Measurements from ENCODE around the gene CYP27B1.
"Not testable (repeated sequence)": the region's sequence is repeated elsewhere in the genome, so short reads cannot be mapped to it uniquely, and the experiment has no call there.

CYP27B1 gene

DNA sequence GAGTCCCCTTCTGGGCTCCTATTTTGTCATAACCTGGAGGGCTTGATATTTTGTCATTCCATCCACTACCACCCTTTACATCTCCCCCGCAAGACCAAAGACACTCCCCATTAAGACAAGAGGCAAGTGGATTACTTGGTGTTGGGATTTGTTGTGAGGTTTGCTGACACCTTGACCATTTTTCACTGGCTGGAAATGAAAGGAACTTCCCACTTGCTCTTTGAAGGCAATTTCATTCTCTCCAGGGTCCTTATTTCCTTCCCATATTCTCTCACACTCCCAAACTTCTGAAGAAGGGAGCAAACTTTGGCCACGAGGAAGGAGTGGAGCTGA, 43.3 kb downstream of the CYP27B1 start:
- Histone ChIP-seq H3K9ac (ENCODE audit: low read length in 5 of 5) (no peak overlapping the region), H3K9me3 (ENCODE audit: control insufficient read depth in 5 of 5, low read length in 5 of 5) (no peaks in the 10 kb centered on the region), H3K4me1 (ENCODE audit: control insufficient read depth in 5 of 5, insufficient read depth in 5 of 5, low read length in 5 of 5) (peaks cover 0 to 21% (median 17%) of the 10 kb centered on the region in 5 donors), H3K27ac (ENCODE audit: low read depth, low read length) (no peak overlapping the region), H3K36me3 (ENCODE audit: control insufficient read depth in 5 of 5, insufficient read depth in 5 of 5, low read length in 5 of 5) (peaks cover 5 to 39% (median 34%) of the 10 kb centered on the region in 5 donors), H3K27me3 (ENCODE audit: control insufficient read depth in 5 of 5, insufficient read depth in 4 of 5, low read length in 5 of 5) (peaks cover 0 to 2% (median 0%) of the 10 kb centered on the region in 5 donors), H3K4me3 (ENCODE audit: low read depth in 1 of 5, low read length in 5 of 5) (no peak overlapping the region)

DNA sequence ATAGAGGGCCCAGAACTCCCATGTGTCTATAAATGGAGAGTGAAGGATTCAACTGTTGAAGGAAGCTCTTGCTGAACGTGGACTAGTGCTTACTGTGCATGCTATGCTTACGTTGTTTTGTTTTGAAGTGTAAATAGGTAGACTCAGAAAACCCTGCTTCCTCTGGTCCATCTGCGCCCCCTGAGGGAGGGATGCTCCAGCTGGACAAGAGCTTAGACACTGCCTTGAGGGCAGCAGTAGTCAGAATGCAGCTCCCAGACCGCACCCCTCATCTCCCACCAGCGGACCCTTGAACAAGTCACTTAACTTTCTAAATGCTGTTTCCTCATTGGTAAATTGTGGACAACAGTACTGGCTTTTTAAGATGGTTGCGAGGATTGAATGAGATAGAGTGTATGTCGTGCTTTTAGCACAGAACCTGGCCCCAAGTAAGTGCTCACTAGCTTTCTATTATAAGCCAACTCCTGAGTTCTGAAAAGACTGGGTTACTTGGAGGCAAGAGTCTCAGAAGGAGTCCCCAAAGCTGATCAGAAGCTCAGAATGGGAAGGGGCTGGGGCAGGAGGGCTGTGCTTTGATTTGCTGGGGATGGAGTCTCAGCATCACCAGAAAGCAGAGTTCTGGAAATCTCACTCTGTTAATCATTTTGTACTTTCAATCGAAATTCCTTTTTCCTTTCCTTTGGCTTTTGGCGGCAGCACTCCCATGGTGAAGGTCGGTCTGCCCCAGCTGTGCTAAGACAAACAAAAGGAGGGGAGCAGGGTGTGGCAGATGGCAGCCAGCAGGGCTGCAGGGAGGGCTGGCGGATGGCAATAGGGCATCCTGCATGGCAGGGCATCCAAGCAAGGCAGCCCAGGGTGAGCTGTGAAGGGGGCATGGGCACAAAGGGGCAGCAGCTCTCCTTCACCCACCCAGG, 43.9 kb downstream of the CYP27B1 start:
- H3K9me3 ChIP-seq (ENCODE audit: control insufficient read depth in 5 of 5, low read length in 5 of 5): no peaks in the 10 kb centered on the region
- H3K36me3 ChIP-seq (ENCODE audit: control insufficient read depth in 5 of 5, insufficient read depth in 5 of 5, low read length in 5 of 5): peaks cover 5 to 46% (median 40%) of the 10 kb centered on the region in 5 donors
- H3K4me3 ChIP-seq (ENCODE audit: low read depth in 1 of 5, low read length in 5 of 5): no peak overlapping the region
- H3K4me1 ChIP-seq (ENCODE audit: control insufficient read depth in 5 of 5, insufficient read depth in 5 of 5, low read length in 5 of 5): peaks cover 0 to 21% (median 17%) of the 10 kb centered on the region in 5 donors
- H3K27me3 ChIP-seq (ENCODE audit: control insufficient read depth in 5 of 5, insufficient read depth in 4 of 5, low read length in 5 of 5): peaks cover 0 to 2% (median 0%) of the 10 kb centered on the region in 5 donors
- no peak overlapping the region for H3K27ac ChIP-seq (ENCODE audit: low read depth, low read length)
- H3K9ac ChIP-seq (ENCODE audit: low read length in 5 of 5): no peak overlapping the region

DNA sequence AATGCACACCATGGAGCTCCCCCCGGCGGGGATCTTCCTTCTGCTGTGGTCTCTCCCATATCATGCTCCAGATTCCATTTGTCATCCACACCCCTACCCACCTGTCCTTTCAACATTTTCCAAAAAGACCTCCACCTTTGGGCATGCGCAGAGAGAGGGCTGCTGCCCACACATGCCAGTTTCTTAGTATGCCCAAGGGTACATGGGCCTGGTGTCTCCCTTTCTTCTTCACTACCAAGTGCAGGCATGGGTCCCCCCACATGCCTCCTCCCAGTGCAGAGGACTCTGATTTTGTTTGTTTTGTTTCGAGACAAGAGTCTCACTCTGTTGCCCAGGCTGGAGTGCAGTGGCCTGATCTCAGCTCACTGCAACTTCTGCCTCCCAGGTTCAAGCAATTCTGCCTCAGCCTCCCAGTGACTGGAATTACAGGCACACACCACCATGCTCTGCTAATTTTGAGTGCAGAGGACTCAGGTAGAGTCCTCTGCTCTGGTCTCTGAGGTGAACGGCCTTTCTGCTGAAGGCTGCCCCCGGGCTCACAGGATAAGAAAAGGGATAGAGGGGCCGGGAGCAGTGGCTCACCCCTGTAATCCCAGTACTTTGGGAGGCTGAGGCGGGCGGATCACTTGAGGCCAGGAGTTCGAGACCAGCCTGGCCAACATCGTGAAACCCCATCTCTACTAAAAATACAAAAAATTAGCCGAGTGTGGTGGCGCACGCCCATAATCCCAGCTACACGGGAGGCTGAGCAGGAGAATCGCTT, 44.9 kb downstream of the CYP27B1 start:
- Histone ChIP-seq H3K36me3 (ENCODE audit: control insufficient read depth in 5 of 5, insufficient read depth in 5 of 5, low read length in 5 of 5) (peaks cover 5 to 49% (median 48%) of the 10 kb centered on the region in 5 donors), H3K4me1 (ENCODE audit: control insufficient read depth in 5 of 5, insufficient read depth in 5 of 5, low read length in 5 of 5) (peaks cover 0 to 14% (median 12%) of the 10 kb centered on the region in 5 donors)
- H3K27ac ChIP-seq (ENCODE audit: low read depth, low read length); H3K27me3 ChIP-seq (ENCODE audit: control insufficient read depth in 5 of 5, insufficient read depth in 4 of 5, low read length in 5 of 5); H3K9me3 ChIP-seq (ENCODE audit: control insufficient read depth in 5 of 5, low read length in 5 of 5); H3K4me3 ChIP-seq (ENCODE audit: low read depth in 1 of 5, low read length in 5 of 5); H3K9ac ChIP-seq (ENCODE audit: low read length in 5 of 5): not testable (repeated sequence)

DNA sequence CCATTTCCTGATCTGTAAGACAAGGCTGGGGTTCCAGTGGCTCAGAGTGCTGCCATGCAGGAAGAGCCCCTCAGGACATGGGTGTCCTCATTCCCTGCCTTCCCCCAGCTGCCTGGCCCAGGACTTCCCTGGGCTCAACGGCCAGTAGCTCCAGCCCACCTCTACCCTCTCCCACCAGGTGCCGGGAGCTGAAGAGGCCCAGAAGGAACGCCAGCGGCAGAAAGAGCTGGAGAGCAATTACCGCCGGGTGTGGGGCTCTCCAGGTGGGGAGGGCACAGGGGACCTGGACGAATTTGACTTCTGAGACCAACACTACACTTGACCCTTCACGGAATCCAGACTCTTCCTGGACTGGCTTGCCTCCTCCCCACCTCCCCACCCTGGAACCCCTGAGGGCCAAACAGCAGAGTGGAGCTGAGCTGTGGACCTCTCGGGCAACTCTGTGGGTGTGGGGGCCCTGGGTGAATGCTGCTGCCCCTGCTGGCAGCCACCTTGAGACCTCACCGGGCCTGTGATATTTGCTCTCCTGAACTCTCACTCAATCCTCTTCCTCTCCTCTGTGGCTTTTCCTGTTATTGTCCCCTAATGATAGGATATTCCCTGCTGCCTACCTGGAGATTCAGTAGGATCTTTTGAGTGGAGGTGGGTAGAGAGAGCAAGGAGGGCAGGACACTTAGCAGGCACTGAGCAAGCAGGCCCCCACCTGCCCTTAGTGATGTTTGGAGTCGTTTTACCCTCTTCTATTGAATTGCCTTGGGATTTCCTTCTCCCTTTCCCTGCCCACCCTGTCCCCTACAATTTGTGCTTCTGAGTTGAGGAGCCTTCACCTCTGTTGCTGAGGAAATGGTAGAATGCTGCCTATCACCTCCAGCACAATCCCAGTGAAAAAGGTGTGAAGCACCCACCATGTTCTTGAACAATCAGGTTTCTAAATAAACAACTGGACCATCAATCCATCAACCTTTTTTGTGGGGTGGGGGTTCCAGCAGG, 46.0 kb downstream of the CYP27B1 start:
- no peaks in the 10 kb centered on the region for H3K9me3 ChIP-seq (ENCODE audit: control insufficient read depth in 5 of 5, low read length in 5 of 5)
- no peak overlapping the region for H3K4me3 ChIP-seq (ENCODE audit: low read depth in 1 of 5, low read length in 5 of 5)
- H3K9ac ChIP-seq (ENCODE audit: low read length in 5 of 5): no peak overlapping the region
- H3K27me3 ChIP-seq (ENCODE audit: control insufficient read depth in 5 of 5, insufficient read depth in 4 of 5, low read length in 5 of 5): no peaks in the 10 kb centered on the region
- peaks cover 8 to 60% (median 59%) of the 10 kb centered on the region in 5 donors for H3K36me3 ChIP-seq (ENCODE audit: control insufficient read depth in 5 of 5, insufficient read depth in 5 of 5, low read length in 5 of 5)
- no peak overlapping the region for H3K27ac ChIP-seq (ENCODE audit: low read depth, low read length)
- peaks cover 0 to 3% (median 2%) of the 10 kb centered on the region in 5 donors for H3K4me1 ChIP-seq (ENCODE audit: control insufficient read depth in 5 of 5, insufficient read depth in 5 of 5, low read length in 5 of 5)

DNA sequence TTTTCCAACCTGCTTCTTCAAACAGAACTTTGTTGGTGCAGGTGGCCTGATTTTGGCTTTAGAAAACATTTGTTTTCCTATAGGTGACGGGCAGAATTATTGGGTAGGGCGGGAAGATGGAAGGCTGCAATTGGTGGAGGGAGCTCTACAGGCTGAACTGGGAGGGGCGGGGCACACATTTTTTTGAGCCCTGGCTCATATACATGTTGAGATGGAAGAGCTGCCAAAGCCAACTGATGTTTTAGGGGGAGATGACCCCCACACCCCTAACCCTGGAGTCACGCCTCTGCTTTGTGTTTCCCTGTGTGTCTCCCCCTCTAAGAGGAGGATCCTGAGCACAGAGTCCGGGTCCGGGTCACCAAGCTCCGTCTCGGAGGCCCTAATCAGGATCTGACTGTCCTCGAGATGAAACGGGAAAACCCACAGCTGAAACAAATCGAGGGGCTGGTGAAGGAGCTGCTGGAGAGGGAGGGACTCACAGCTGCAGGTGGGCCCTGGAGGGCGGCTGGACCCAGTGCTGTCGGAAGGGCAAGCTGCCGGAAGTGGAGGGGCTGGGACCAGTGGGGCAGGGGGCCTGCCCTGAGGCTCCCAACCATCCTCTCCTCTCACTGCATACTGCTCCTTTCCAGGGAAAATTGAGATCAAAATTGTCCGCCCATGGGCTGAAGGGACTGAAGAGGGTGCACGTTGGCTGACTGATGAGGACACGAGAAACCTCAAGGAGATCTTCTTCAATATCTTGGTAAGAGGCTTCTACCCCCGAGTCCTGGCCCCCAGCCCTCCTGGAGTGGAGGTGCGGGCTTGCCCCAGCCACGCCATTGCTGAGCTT, 46.9 kb downstream of the CYP27B1 start:
- Histone ChIP-seq H3K4me3 (ENCODE audit: low read depth in 1 of 5, low read length in 5 of 5) (no peak overlapping the region), H3K4me1 (ENCODE audit: control insufficient read depth in 5 of 5, insufficient read depth in 5 of 5, low read length in 5 of 5) (no peaks in the 10 kb centered on the region), H3K36me3 (ENCODE audit: control insufficient read depth in 5 of 5, insufficient read depth in 5 of 5, low read length in 5 of 5) (peaks cover 8 to 67% (median 65%) of the 10 kb centered on the region in 5 donors), H3K9ac (ENCODE audit: low read length in 5 of 5) (no peak overlapping the region), H3K27me3 (ENCODE audit: control insufficient read depth in 5 of 5, insufficient read depth in 4 of 5, low read length in 5 of 5) (no peaks in the 10 kb centered on the region), H3K9me3 (ENCODE audit: control insufficient read depth in 5 of 5, low read length in 5 of 5) (no peaks in the 10 kb centered on the region), H3K27ac (ENCODE audit: low read depth, low read length) (no peak overlapping the region)

DNA sequence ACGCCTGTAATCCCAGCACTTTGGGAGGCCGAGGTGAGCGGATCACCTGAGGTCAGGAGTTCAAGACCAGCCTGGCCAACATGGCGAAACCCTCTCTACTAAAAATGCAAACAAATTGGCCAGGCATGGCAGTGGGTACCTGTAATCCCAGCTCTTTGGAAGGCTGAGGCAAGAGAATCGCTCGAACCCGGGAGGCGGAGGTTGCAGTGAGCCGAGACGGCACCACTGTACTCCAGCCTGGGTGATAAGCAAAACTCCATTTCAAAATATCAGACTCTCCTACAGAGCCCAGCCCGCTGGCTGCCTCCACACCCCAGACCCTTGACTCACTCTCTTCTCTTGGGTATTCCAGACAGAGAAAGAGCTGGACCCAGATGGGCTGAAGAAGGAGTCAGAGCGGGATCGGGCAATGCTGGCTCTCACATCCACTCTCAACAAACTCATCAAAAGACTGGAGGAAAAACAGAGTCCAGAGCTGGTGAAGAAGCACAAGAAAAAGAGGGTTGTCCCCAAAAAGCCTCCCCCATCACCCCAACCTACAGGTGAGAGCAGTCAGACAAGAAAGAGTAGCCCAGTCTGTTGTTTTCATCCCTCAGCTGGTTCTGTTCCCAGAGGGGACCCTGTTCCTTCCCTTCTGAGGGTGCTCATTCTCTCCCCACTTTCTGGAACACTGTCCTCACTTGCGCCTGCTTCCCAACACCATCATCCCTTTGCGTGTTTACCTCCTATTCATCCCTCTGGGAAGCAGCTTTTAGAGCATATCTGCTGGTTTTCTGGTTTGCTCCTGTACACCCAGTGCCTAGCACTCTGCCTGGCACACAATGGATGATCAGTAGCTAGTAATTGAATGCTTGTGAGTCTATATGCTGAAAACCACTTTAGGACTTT, 48.0 kb downstream of the CYP27B1 start:
- peaks cover 8 to 75% (median 69%) of the 10 kb centered on the region in 5 donors for H3K36me3 ChIP-seq (ENCODE audit: control insufficient read depth in 5 of 5, insufficient read depth in 5 of 5, low read length in 5 of 5)
- no peaks in the 10 kb centered on the region for H3K9me3 ChIP-seq (ENCODE audit: control insufficient read depth in 5 of 5, low read length in 5 of 5)
- H3K27me3 ChIP-seq (ENCODE audit: control insufficient read depth in 5 of 5, insufficient read depth in 4 of 5, low read length in 5 of 5): no peaks in the 10 kb centered on the region
- H3K4me1 ChIP-seq (ENCODE audit: control insufficient read depth in 5 of 5, insufficient read depth in 5 of 5, low read length in 5 of 5): no peaks in the 10 kb centered on the region
- H3K4me3 ChIP-seq (ENCODE audit: low read depth in 1 of 5, low read length in 5 of 5): no peak overlapping the region
- H3K27ac ChIP-seq (ENCODE audit: low read depth, low read length): no peak overlapping the region
- no peak overlapping the region for H3K9ac ChIP-seq (ENCODE audit: low read length in 5 of 5)

DNA sequence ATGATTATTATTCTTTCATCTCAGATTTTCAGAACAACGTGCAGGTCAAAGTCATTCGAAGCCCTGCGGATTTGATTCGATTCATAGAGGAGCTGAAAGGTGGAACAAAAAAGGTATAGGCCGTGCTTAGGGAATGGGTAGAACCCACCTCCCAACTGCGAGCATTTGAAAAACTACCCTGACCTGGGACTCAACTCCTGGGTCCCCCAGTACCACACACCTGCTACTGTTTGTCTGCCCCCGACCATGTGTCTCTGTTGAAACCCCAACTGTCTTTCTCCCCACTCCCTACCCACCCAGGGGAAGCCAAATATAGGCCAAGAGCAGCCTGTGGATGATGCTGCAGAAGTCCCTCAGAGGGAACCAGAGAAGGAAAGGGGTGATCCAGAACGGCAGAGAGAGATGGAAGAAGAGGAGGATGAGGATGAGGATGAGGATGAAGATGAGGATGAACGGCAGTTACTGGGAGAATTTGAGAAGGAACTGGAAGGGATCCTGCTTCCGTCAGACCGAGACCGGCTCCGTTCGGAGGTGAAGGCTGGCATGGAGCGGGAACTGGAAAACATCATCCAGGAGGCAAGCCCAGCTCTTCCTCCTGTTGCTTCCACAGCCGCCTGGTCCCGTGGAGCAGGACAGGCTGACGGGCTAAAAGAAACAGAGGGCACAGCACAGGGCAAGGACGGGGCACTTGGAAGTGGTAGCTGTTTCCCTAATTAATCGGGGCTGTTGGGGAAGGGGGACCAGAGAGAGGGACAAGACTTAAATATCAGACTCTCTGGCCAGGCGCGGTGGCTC, 48.8 kb downstream of the CYP27B1 start:
- no peak overlapping the region for H3K4me3 ChIP-seq (ENCODE audit: low read depth in 1 of 5, low read length in 5 of 5)
- H3K4me1 ChIP-seq (ENCODE audit: control insufficient read depth in 5 of 5, insufficient read depth in 5 of 5, low read length in 5 of 5): no peaks in the 10 kb centered on the region
- H3K27ac ChIP-seq (ENCODE audit: low read depth, low read length): no peak overlapping the region
- H3K27me3 ChIP-seq (ENCODE audit: control insufficient read depth in 5 of 5, insufficient read depth in 4 of 5, low read length in 5 of 5): no peaks in the 10 kb centered on the region
- peaks cover 8 to 75% (median 69%) of the 10 kb centered on the region in 5 donors for H3K36me3 ChIP-seq (ENCODE audit: control insufficient read depth in 5 of 5, insufficient read depth in 5 of 5, low read length in 5 of 5)
- no peaks in the 10 kb centered on the region for H3K9me3 ChIP-seq (ENCODE audit: control insufficient read depth in 5 of 5, low read length in 5 of 5)
- no peak overlapping the region for H3K9ac ChIP-seq (ENCODE audit: low read length in 5 of 5)

DNA sequence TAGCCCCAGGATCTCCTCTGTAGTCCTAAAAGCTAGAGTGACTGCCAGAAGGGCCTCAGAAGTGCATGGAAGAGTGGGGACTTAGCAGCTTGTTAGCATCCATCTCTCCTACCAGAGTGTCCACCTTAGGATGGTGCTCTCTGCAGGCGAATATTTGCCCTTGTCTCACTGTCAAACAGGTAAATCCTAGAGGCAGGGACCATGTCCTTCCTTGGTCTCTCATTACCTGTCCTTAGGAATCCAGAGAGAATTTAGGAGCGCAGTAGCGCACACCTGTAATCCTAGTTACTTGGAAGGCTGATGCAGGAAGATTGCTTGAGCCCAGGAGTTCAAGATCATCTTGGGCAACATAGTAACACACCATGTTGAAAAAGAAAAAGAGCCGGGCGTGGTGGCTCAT, 49.7 kb downstream of the CYP27B1 start:
- Histone ChIP-seq H3K36me3 (ENCODE audit: control insufficient read depth in 5 of 5, insufficient read depth in 5 of 5, low read length in 5 of 5) (peaks cover 8 to 79% (median 71%) of the 10 kb centered on the region in 5 donors), H3K4me1 (ENCODE audit: control insufficient read depth in 5 of 5, insufficient read depth in 5 of 5, low read length in 5 of 5) (no peaks in the 10 kb centered on the region), H3K27ac (ENCODE audit: low read depth, low read length) (no peak overlapping the region), H3K27me3 (ENCODE audit: control insufficient read depth in 5 of 5, insufficient read depth in 4 of 5, low read length in 5 of 5) (no peaks in the 10 kb centered on the region), H3K9ac (ENCODE audit: low read length in 5 of 5) (no peak overlapping the region), H3K4me3 (ENCODE audit: low read depth in 1 of 5, low read length in 5 of 5) (no peak overlapping the region), H3K9me3 (ENCODE audit: control insufficient read depth in 5 of 5, low read length in 5 of 5) (no peaks in the 10 kb centered on the region)
